Psoas muscle (tissue), 8 donors: ENCODE data around the gene RPS6KA2. TPM values are rescaled to one million over a fixed set of nuclear protein-coding genes. Genes with fewer than 3 reads are reported as not detected.
"Not testable (repeated sequence)": the region's sequence is repeated elsewhere in the genome, so short reads cannot be mapped to it uniquely, and the experiment has no call there.

Experiments used
- ATAC-seq, 4 donors: fragments of 200-7000 bp; cut with Tn5 transposase; one replicate each; pipeline ENCODE4 v1.9.1; 2020; ENCODE audit warnings: moderate library complexity in 3 of 4, mild to moderate bottlenecking in 2 of 4
- DNase-seq, 2 donors: peaks; one replicate each; pipeline ENCODE4 v3.0.0-alpha.2; 2020
- H3K27ac ChIP-seq: fragments of 200-600 bp; one replicate; pipeline ENCODE4 v1.8.0; 2022
- H3K27me3 ChIP-seq, 3 donors: fragments of 200-600 bp in 1 of 3; one replicate each; pipeline versions ENCODE4 v1.6.1 to v1.8.0; 2013 to 2022; ENCODE audit warnings: low read length in 2 of 3, mild to moderate bottlenecking in 2 of 3, moderate library complexity in 1 of 3; ENCODE audit not compliant: insufficient read depth in 3 of 3
- H3K36me3 ChIP-seq, 2 donors: fragments of 200-600 bp in 1 of 2; one replicate each; pipeline versions ENCODE4 v1.6.1 to v1.8.0; 2013 to 2022; ENCODE audit warnings: low read depth in 1 of 2, mild to moderate bottlenecking in 1 of 2, moderate library complexity in 1 of 2; ENCODE audit not compliant: insufficient read depth in 1 of 2
- H3K4me1 ChIP-seq: fragments of 200-600 bp; one replicate; pipeline ENCODE4 v1.8.0; 2022
- H3K4me3 ChIP-seq: fragments of 200-600 bp; one replicate; pipeline ENCODE4 v1.8.0; 2022; ENCODE audit warnings: mild to moderate bottlenecking
- H3K9me3 ChIP-seq: fragments of 200-600 bp; one replicate; pipeline ENCODE4 v1.8.0; 2022
- CTCF ChIP-seq: fragments of 200-600 bp; IDR thresholded peaks from one replicate; pipeline ENCODE4 v1.8.0; 2022; ENCODE audit warnings: antibody characterized with exemption
- WGBS, 3 donors: extraction: QIAGEN DNeasy Blood & Tissue Kit; methylation state at CpG; one replicate each; pipeline versions ENCODE4 v1.1.6 to v1.1.7; 2013; 5-methylcytosine and 5-hydroxymethylcytosine counted together
- intact Hi-C, 2 donors: fragments of 100-400 bp; cut with DNase I; formaldehyde crosslinking; loops; one replicate each; pipeline versions ENCODE4 v1.11.0 to v1.14.2; 2022
- polyA plus RNA-seq, 3 donors: library from polyadenylated mRNA; stranded (reverse); fragments of 200-250 nt; gene quantifications; one replicate each; pipeline ENCODE4 v1.2.3, GENCODE V29; 2013
- total RNA-seq, 4 donors: library from RNA; stranded (reverse); fragmentation: NEBNext Ultra II Directional in 2 of 4; extraction: Animal tissue kit (Norgen Biotek cat#: 25700) in 2 of 4; gene quantifications; one replicate each; pipeline versions ENCODE4 v1.2.1 to v1.2.4, GENCODE V29; 2021 to 2023
- donor health status: healthy with polysubstance abuse.
- donor health status: DM: no; HTN: no; CAD: no; lungs with moderate emphysema.
- donor health status: Bipolar disorder and iron deficiency.
- donor health status: healthy.
- donor health status: DM: yes; HTN: yes; CAD: no.
- donor health status: DM: no; HTN: no; CAD: no.
- donor health status: DM: no; HTN: no; CAD: no.
- donor health status: DM: yes; HTN: yes; CAD: no.

Gene RPS6KA2
- total and polyA plus RNA-seq, 7 donors = 7.8 to 40.4 (median 20.0) TPM

GRCh38 chr6:166540631-166541331 is 86.3 kb downstream of the RPS6KA2 start:
- no peaks in the 10 kb centered on the region for H3K27me3 ChIP-seq
- peak overlapping the region; percentile 42 for H3K4me3 ChIP-seq
- DNase-seq (no peak), ATAC-seq (peak; percentile 61 to 84 (median 74))
- intact Hi-C loops = no loop called here
- no peak for TF ChIP-seq CTCF
- peaks cover 7 to 26% of the 10 kb centered on the region in 2 donors for H3K36me3 ChIP-seq
- peaks cover 17% of the 10 kb centered on the region for H3K4me1 ChIP-seq
- no peaks in the 10 kb centered on the region for H3K9me3 ChIP-seq
- WGBS, 3 donors = 51 to 55% (median 55%) methylated on average over 18 of the region's 18 CpGs
- H3K27ac ChIP-seq = peak overlapping the region; percentile 47

GRCh38 chr6:166539543-166539942 is 87.5 kb downstream of the RPS6KA2 start:
- peaks cover 17% of the 10 kb centered on the region for H3K4me1 ChIP-seq
- no peak for ATAC-seq
- no peak for TF ChIP-seq CTCF
- intact Hi-C loops = no loop called here
- H3K36me3 ChIP-seq = peaks cover 7 to 27% of the 10 kb centered on the region in 2 donors
- H3K27ac ChIP-seq = no peak overlapping the region
- no peaks in the 10 kb centered on the region for H3K9me3 ChIP-seq
- no peak overlapping the region for H3K4me3 ChIP-seq
- H3K27me3 ChIP-seq = no peaks in the 10 kb centered on the region
- WGBS, 3 donors = 91 to 92% (median 92%) methylated on average over 4 of the region's 4 CpGs
- no peak for DNase-seq

GRCh38 chr6:166539011-166539385 is 88.1 kb downstream of the RPS6KA2 start:
- Histone ChIP-seq H3K36me3 (peaks cover 7 to 31% of the 10 kb centered on the region in 2 donors), H3K4me1 (peaks cover 17% of the 10 kb centered on the region)
- H3K27me3 ChIP-seq, H3K4me3 ChIP-seq, H3K9me3 ChIP-seq, intact Hi-C loops, ATAC-seq, DNase-seq, H3K27ac ChIP-seq: not testable (repeated sequence)
- WGBS, 3 donors = 97 to 99% (median 97%) methylated on average over 9 of the region's 9 CpGs

GRCh38 chr6:166538297-166539010 is 88.6 kb downstream of the RPS6KA2 start:
- intact Hi-C loops = no loop called here
- 89 to 92% (median 89%) methylated on average over 17 of the region's 17 CpGs for WGBS, 3 donors

More at GRCh38 chr6:166538297-166539010, 88.6 kb downstream of the RPS6KA2 start:
- Histone ChIP-seq H3K4me1 (peaks cover 17% of the 10 kb centered on the region), H3K4me3 (no peak overlapping the region), H3K9me3 (no peaks in the 10 kb centered on the region), H3K27ac (no peak overlapping the region), H3K27me3 (no peaks in the 10 kb centered on the region), H3K36me3 (peaks cover 7 to 34% of the 10 kb centered on the region in 2 donors)
- no peak for ATAC-seq
- no peak for DNase-seq
- no peak for TF ChIP-seq CTCF
